Measurements from ENCODE around the gene NEK4. TPM values are rescaled to one million over a fixed set of nuclear protein-coding genes. Genes with fewer than 3 reads are reported as not detected.

Gene NEK4
- total RNA-seq, 1 experiment from 2014 or later: 36.2 TPM

DNA sequence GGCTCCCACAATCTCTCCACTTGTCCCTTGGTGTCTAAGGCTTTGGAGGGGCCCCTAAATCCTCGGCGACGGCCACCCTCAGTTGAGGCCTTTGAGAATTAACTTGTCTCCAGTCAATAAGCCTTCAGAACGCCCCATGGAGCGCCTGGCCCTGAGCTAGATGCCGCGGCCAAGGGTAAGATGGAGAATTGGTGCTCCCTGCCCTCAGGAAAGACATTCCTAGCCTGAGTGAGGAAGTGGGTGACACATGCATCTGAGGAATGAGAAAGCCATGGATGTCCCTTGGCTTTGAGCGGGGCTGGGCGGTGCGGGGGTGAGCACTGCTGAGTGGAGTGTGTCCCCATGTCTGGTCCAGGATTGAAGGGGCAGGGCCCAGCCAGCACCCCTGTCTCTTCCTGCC is 46.5 kb upstream of the NEK4 start:
- Histone ChIP-seq H3K4me3 (replicated peaks in 1 of 2; ENCODE audit: low read depth in 1 of 2, low read length in 2 of 2) (no peak overlapping the region), H3K9me2 (ENCODE audit: insufficient read depth) (no peaks in the 10 kb centered on the region), H3K36me3 (ENCODE audit: control insufficient read depth in 1 of 2, insufficient read depth in 2 of 2, low read length in 2 of 2) (no peaks in the 10 kb centered on the region), H4K20me1 (ENCODE audit: insufficient read depth) (no peaks in the 10 kb centered on the region), H2AFZ (ENCODE audit: low read depth, low read length, poor library complexity, severe bottlenecking) (no peak overlapping the region), H3K4me2 (ENCODE audit: low read length) (no peak overlapping the region), H3K4me1 (ENCODE audit: control insufficient read depth in 1 of 2, insufficient read depth in 2 of 2, low read length in 2 of 2) (peaks cover 0 to 6% of the 10 kb centered on the region in 2 experiments; a peak in 1 of 4 replicates), H3K27ac (ENCODE audit: low read depth, low read length) (no peak overlapping the region), H3K79me2 (ENCODE audit: insufficient read depth, low read length) (no peaks in the 10 kb centered on the region), H3K27me3 (ENCODE audit: insufficient read depth, low read length) (no peaks in the 10 kb centered on the region), H3K9ac (ENCODE audit: low read length) (no peak overlapping the region), H3K9me3 (ENCODE audit: control insufficient read depth in 1 of 2, insufficient read depth in 1 of 2, low read depth in 1 of 2, low read length in 2 of 2) (no peaks in the 10 kb centered on the region)
- intact Hi-C loops (cut with micrococcal nuclease): no loop called here
- ChIA-PET POLR2A (no interaction called here), CTCF (no interaction called here), RAD21 (ENCODE audit: low non-redundant PET in 1 of 2, low total read pairs in 2 of 2, uncharacterized antibody in 2 of 2, unreplicated experiment in 2 of 2) (no interaction called here)
- DNase-seq (ENCODE audit: low read depth, low spot score) (no peak), ATAC-seq (no peak)
- no peak for TF ChIP-seq CEBPB (IDR thresholded peaks at IDR 0.05; ENCODE audit: low read depth)
- no peak for TF ChIP-seq POLR2A (IDR thresholded peaks at IDR 0.05; ENCODE audit: borderline replicate concordance, extremely low read depth, insufficient read depth, insufficient read length)
- TF ChIP-seq, protein P1, sequence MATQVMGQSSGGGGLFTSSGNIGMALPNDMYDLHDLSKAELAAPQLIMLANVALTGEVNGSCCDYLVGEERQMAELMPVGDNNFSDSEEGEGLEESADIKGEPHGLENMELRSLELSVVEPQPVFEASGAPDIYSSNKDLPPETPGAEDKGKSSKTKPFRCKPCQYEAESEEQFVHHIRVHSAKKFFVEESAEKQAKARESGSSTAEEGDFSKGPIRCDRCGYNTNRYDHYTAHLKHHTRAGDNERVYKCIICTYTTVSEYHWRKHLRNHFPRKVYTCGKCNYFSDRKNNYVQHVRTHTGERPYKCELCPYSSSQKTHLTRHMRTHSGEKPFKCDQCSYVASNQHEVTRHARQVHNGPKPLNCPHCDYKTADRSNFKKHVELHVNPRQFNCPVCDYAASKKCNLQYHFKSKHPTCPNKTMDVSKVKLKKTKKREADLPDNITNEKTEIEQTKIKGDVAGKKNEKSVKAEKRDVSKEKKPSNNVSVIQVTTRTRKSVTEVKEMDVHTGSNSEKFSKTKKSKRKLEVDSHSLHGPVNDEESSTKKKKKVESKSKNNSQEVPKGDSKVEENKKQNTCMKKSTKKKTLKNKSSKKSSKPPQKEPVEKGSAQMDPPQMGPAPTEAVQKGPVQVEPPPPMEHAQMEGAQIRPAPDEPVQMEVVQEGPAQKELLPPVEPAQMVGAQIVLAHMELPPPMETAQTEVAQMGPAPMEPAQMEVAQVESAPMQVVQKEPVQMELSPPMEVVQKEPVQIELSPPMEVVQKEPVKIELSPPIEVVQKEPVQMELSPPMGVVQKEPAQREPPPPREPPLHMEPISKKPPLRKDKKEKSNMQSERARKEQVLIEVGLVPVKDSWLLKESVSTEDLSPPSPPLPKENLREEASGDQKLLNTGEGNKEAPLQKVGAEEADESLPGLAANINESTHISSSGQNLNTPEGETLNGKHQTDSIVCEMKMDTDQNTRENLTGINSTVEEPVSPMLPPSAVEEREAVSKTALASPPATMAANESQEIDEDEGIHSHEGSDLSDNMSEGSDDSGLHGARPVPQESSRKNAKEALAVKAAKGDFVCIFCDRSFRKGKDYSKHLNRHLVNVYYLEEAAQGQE (IDR thresholded peaks at IDR 0.05; ENCODE audit: low read depth): no peak
- TF ChIP-seq EZH2 (IDR thresholded peaks at IDR 0.05): no peak
- no peak for TF ChIP-seq FOSL1 (IDR thresholded peaks at IDR 0.05; ENCODE audit: low read depth)
- no peak for TF ChIP-seq SRF (IDR thresholded peaks at IDR 0.05; ENCODE audit: low read depth)
- TF ChIP-seq ELF1 (IDR thresholded peaks at IDR 0.05; ENCODE audit: borderline replicate concordance, low read depth): no peak
- TF ChIP-seq YY1 (IDR thresholded peaks at IDR 0.05; ENCODE audit: extremely low read depth, insufficient replicate concordance, low read depth, low read length): no peak
- no TSS peak for BruUV-seq (replicated peaks)
